GM18505 (cell line): Measurements from ENCODE around the gene ECE2.
A peak's percentile ranks its signal among the peaks of the same experiment; 100 is the strongest.
"Not testable (repeated sequence)": the region's sequence is repeated elsewhere in the genome, so short reads cannot be mapped to it uniquely, and the experiment has no call there.

Experiments
- ATAC-seq: cut with Tn5 transposase; IDR thresholded peaks from one replicate; pipeline ENCODE4 v1.9.1; 2021; ENCODE audit not compliant: unreplicated experiment
- POLR2A ChIP-seq: IDR thresholded peaks from 4 replicates; pipeline ENCODE4 v1.6.1; 2011; ENCODE audit warnings: borderline replicate concordance; ENCODE audit not compliant: insufficient read depth, insufficient read length; ENCODE audit errors: extremely low read depth

The ECE2 gene

GRCh38 chr3:184250167-184250828 lies 25.5 kb upstream of the ECE2 start:
- peak; percentile 52 for ATAC-seq
- TF ChIP-seq POLR2A, result no peak

GRCh38 chr3:184255291-184256039 lies 20.4 kb upstream of the ECE2 start:
- TF ChIP-seq POLR2A, result no peak
- no peak for ATAC-seq

GRCh38 chr3:184257083-184257915 lies 18.5 kb upstream of the ECE2 start:
- no peak for TF ChIP-seq POLR2A
- ATAC-seq, result no peak

GRCh38 chr3:184258926-184259325 lies 16.9 kb upstream of the ECE2 start:
- ATAC-seq, result no peak
- no peak for TF ChIP-seq POLR2A

- TF ChIP-seq POLR2A, result no peak
- ATAC-seq, result no peak
Observed at GRCh38 chr3:184259396-184259877, 16.4 kb upstream of the ECE2 start.

- TF ChIP-seq POLR2A, result no peak
- no peak for ATAC-seq
Observed at GRCh38 chr3:184259878-184260723, 15.7 kb upstream of the ECE2 start.

GRCh38 chr3:184260724-184261269 lies 15.0 kb upstream of the ECE2 start:
- no peak for TF ChIP-seq POLR2A
- ATAC-seq, result no peak

- TF ChIP-seq POLR2A, result no peak
- ATAC-seq, result no peak
Observed at GRCh38 chr3:184261270-184261853, 14.5 kb upstream of the ECE2 start, which contains the start of gene CAMK2N2. Gene CAMK2N2 (minus strand): TSS chr3:184261553. CDS start chr3:184261285, 268 bp downstream.

- ATAC-seq, result no peak
- no peak for TF ChIP-seq POLR2A
Observed at GRCh38 chr3:184261854-184262763, 13.7 kb upstream of the ECE2 start.

- no peak for ATAC-seq
- TF ChIP-seq POLR2A, result no peak
Observed at GRCh38 chr3:184262764-184263179, 13.1 kb upstream of the ECE2 start.

- not testable (repeated sequence) for ATAC-seq
Observed at GRCh38 chr3:184267249-184267648, 8.6 kb upstream of the ECE2 start.

- ATAC-seq, result no peak
- TF ChIP-seq POLR2A, result no peak
Observed at GRCh38 chr3:184272269-184272668, 3.6 kb upstream of the ECE2 start.

- no peak for TF ChIP-seq POLR2A
- no peak for ATAC-seq
Observed at GRCh38 chr3:184275381-184275701, 481 bp upstream of the ECE2 start.
